GM12878 (cell line): Measurements from ENCODE around the gene SMPD2. TPM values are rescaled to one million over a fixed set of nuclear protein-coding genes. Genes with fewer than 3 reads are reported as not detected.

Experiments
- BCL11A ChIP-seq: IDR thresholded peaks from 2 replicates; pipeline ENCODE4 v1.6.1; 2011; ENCODE audit warnings: low read depth, low read length
- BMI1 ChIP-seq: fragments of 450-650 bp; IDR thresholded peaks from 2 replicates; pipeline ENCODE4 v1.6.1; 2016; ENCODE audit warnings: mild to moderate bottlenecking, moderate library complexity, borderline replicate concordance
- CUX1 ChIP-seq: IDR thresholded peaks from 2 replicates; pipeline ENCODE4 v1.6.1; 2012; ENCODE audit warnings: improper control_type of control experiment, low read depth, low read length; ENCODE audit not compliant: insufficient replicate concordance
- DPF2 ChIP-seq: fragments of 450-650 bp; IDR thresholded peaks from 2 replicates; pipeline ENCODE4 v1.6.1; 2017; ENCODE audit warnings: mild to moderate bottlenecking
- E2F8 ChIP-seq: fragments of 450-650 bp; IDR thresholded peaks from 2 replicates; pipeline ENCODE4 v1.6.1; 2018; ENCODE audit warnings: mild to moderate bottlenecking, low read depth, moderate library complexity; ENCODE audit not compliant: partially characterized antibody
- EED ChIP-seq: sonication (generic); IDR thresholded peaks from 2 replicates; pipeline ENCODE4 v1.6.1; 2016; ENCODE audit warnings: antibody characterized with exemption, low read depth
- EZH2 ChIP-seq: IDR thresholded peaks from 2 replicates; pipeline ENCODE4 v1.6.1; 2012; ENCODE audit warnings: low read depth, mild to moderate bottlenecking, control low read depth, inconsistent platforms, low read length, borderline replicate concordance; ENCODE audit not compliant: control insufficient read depth
- HSF1 ChIP-seq: fragments of 150-350 bp; IDR thresholded peaks from 2 replicates; pipeline ENCODE4 v1.6.1; 2014; ENCODE audit warnings: mild to moderate bottlenecking, low read depth, low read length
- MAX ChIP-seq: IDR thresholded peaks from 2 replicates; pipeline ENCODE4 v1.6.1; 2012; ENCODE audit warnings: low read depth, low read length, improper control_type of control experiment
- MXI1 ChIP-seq: fragments of 150-350 bp; IDR thresholded peaks from 2 replicates; pipeline ENCODE4 v1.6.1; 2011; ENCODE audit warnings: low read depth, mild to moderate bottlenecking, inconsistent platforms, low read length, improper control_type of control experiment
- POU2F2 ChIP-seq: IDR thresholded peaks from 3 replicates; pipeline ENCODE4 v1.6.1; 2011; ENCODE audit warnings: low read depth, mild to moderate bottlenecking, low read length, borderline replicate concordance
- ZBED1 ChIP-seq: IDR thresholded peaks from 2 replicates; pipeline ENCODE4 v1.6.1; 2016; ENCODE audit warnings: borderline replicate concordance
- ZBTB40 ChIP-seq: fragments of 450-650 bp; IDR thresholded peaks from 2 replicates; pipeline ENCODE4 v1.6.1; 2016; ENCODE audit warnings: mild to moderate bottlenecking, moderate library complexity, borderline replicate concordance
- ZNF24 ChIP-seq: fragments of 450-650 bp; IDR thresholded peaks from 2 replicates; pipeline ENCODE4 v1.6.1; 2017; ENCODE audit warnings: antibody characterized with exemption, mild to moderate bottlenecking
- polyA plus RNA-seq, 11 experiments: library from polyadenylated mRNA; depleted of rRNA in 4 of 11; unstranded in 6 of 11; stranded (reverse) in 5 of 11; fragments of >200 nt; fragmentation: Nextera tagmentation in 4 of 11; fragmentation: Illumina TruSeq in 1 of 11; extraction: Ambion mirVana in 4 of 11; extraction: Trizol in 1 of 11; gene quantifications; 1 replicate in 1 of 11; 2 replicates in 10 of 11; pipeline versions ENCODE4 v1.2.1 to v1.2.3, GENCODE V29; 2011 to 2016; ENCODE audit warnings: inconsistent platforms in 2 of 11, missing spikeins in 2 of 11, low read depth in 1 of 11
- total RNA-seq, 4 experiments: library from RNA; depleted of rRNA in 3 of 4; stranded (reverse); fragments of >200 nt in 3 of 4; fragmentation: Illumina TruSeq in 1 of 4; extraction: Trizol in 1 of 4; gene quantifications; 2 replicates each; pipeline versions ENCODE4 v1.2.1 to v1.2.3, GENCODE V29; 2013 to 2021

The SMPD2 gene
- total and polyA plus RNA-seq, 10 of the 15 experiments (the other 5 are each of a cell fraction or from before 2014, with no cell fraction given), result 0.06 to 15.4 (median 9.7) TPM

- TF ChIP-seq ZBTB40 (no peak), ZNF24 (no peak), POU2F2 (peak; percentile 74; the same call in 2 of the 3 replicates), ZBED1 (peak; percentile 39; the same call in 1 of the 2 replicates), MXI1 (peak; percentile 54), BMI1 (no peak), EZH2 (no peak), MAX (peak; percentile 81), CUX1 (no peak), BCL11A (peak; percentile 21; the same call in 1 of the 2 replicates), DPF2 (peak; percentile 44; the same call in 1 of the 2 replicates), HSF1 (no peak), E2F8 (no peak), EED (peak; percentile 84)
Measured at GRCh38 chr6:109454496-109455436, 14.2 kb downstream of the SMPD2 start (continued).
